ENCODE measurements around the gene TRIM2. TPM values are rescaled to one million over a fixed set of nuclear protein-coding genes. Genes with fewer than 3 reads are reported as not detected.

TRIM2 gene
- 88.8 and 122 TPM in 2 replicates for total RNA-seq

DNA sequence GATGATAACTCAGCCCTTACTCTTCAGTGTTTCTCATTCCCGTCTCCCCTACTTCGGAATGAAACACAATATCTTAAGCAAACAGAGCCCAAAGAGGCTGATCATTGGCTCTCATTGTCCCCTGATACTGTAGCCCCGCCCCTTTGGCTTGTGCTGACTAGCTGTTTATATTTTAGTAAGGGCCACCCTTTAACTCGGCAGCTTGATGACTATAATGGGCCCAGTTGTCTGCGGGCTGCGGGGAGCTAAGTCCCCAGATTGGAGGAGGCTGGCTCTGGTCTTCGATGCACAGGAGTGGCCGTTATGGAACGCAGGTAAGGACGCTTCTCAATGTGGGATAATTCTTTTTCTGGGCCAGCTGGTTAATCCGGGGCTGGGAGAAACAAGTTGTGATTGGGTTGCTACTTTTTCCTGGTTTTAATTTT, at the start of gene TRIM2:
TSS of gene TRIM2 (plus strand) at position 197 of the 425 bp plus-strand sequence. CDS start at position 285, 88 bp downstream.

DNA sequence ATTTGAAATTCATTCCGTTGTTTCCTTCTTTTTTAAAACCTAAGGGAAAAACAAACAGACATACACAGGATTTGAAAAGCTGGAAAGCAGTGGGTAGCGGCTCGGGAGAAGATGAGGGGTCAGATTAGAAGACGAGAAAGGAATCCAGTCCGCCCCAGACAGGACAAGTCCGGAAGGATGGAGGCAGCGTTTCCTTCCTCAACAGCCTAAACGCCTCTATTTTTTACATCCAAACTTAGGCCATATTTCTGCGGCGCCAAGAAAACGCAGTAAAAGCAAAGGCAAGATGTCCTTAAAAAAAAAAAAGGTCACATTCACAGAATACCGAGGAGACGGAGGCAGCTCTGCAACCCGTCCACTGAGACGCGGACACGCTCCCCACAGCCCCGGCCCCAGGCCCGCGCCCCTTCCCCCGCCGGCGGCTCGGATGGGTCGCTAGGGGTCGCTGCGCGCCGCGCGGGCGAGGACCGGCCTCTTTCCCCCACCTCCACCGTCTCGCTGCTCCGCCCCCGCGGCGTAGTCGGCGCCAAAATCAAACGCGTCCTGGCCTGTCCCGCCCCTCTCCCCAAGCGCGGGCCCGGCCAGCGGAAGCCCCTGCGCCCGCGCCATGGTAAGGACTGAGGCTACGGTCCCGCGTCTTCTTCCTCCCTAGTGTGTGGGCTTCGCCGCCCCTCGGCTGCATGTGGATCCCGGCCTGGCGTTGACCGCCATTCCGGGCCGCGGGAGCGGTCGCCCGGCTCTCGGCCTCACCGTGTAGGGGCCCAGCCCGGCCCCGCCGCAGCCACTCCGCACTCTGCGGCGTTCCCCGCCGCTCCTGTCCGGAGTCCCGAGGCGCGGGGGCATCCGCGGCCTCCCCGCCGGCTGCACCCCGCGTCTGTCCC, 140.1 kb downstream of the TRIM2 start, which contains the start of gene MND1:
TSS of gene MND1 (plus strand) at position 558 of the 881 bp plus-strand sequence. CDS start at position 608, 50 bp downstream.

Small RNA genes within 50 kb of the gene (small RNA-seq; reads per million reads assigned to genes)
- gene RF00019 (not detected), gene RN7SL419P (not detected), gene RNU6-1196P (not detected)

Other genes starting within 250 kb of the TRIM2 start
- 0.97 and 1.2 TPM in 2 replicates for gene MND1, start 140.2 kb downstream of the TRIM2 start, total RNA-seq

All from hair follicle dermal papilla cell (primary cell).